ENCODE results near the gene OPCML.

Gene OPCML

DNA sequence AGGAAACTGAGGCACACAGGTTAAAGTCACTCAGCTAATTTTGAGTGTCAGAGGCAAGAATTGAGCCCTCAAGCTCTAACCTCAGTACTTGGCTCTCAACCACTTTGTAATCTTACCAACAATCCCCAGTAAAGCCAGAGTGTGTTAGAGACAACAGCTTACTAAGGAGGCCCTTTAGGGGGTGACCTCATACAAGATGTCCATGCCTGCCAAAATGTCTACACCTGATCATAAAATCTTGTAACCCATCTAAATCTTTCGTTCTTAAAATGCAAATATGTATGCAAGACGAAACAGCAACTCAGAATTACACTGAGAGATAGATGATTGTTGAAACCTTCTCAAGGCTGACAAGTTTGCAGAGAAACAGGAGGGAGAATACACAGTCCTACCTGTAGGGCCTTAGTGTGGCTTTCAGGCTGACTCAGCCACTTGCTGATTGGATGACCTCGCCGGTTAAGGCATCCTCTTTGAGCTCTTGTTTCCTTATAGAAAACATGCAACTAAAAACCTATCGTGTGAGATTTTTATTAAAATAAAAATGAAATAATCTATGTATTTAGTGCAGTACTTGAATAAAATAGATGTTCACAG lies 143.2 kb downstream of the OPCML start:
- Mint-ChIP-seq H3K4me3 (no peak overlapping the region), H3K27me3 (no peaks in the 10 kb centered on the region), H3K4me1 (ENCODE audit: low read depth) (no peaks in the 10 kb centered on the region), H3K36me3 (ENCODE audit: low read depth) (no peaks in the 10 kb centered on the region), H3K27ac (no peak overlapping the region), H3K9me3 (peaks cover 2% of the 10 kb centered on the region)
- DNase-seq = no peak

DNA sequence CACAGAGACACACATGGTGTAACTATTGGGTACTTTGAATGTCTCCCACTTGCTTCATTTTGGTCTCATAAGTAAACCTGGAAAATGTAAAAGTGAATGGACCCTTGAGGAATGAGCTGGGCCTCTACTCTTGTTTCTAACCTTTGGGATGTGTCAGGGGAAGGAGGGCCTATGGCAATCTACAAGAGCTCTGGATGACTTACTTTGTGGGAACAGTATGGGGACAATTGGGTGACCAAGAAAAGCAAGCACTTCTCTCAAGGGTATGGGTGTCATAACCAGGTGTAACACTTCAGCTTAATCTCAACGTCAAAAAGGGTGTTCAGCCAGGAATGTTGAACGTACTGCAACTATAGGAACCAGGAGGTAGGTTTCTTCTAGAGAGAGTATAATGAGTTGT lies 144.0 kb downstream of the OPCML start:
- Mint-ChIP-seq H3K4me3 (no peak overlapping the region), H3K27ac (no peak overlapping the region), H3K4me1 (ENCODE audit: low read depth) (no peaks in the 10 kb centered on the region), H3K9me3 (peaks cover 2% of the 10 kb centered on the region), H3K27me3 (no peaks in the 10 kb centered on the region), H3K36me3 (ENCODE audit: low read depth) (no peaks in the 10 kb centered on the region)
- DNase-seq = no peak

DNA sequence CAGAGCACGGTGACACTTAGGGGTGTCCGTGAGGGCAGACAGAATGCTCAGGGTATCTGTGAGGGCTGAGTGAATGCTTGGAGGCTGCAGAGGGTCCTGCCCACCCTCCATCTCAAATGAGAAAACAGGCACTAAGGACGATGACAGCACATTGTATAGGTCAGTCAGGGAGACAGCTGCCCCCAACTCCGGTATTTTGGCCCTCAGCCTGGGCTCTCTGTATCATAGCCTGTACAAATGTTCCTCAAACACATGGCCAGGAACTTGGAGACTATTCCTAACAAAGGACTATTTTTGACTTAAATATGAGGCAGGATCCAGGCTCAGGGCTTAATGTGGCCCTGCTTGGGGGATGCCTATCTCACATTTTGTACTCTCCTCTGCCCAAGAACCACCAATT lies 145.4 kb downstream of the OPCML start:
- no peaks in the 10 kb centered on the region for H3K9me3 Mint-ChIP-seq
- H3K27ac Mint-ChIP-seq = no peak overlapping the region
- H3K36me3 Mint-ChIP-seq (ENCODE audit: low read depth) = no peaks in the 10 kb centered on the region
- no peaks in the 10 kb centered on the region for H3K4me1 Mint-ChIP-seq (ENCODE audit: low read depth)
- no peak overlapping the region for H3K4me3 Mint-ChIP-seq
- H3K27me3 Mint-ChIP-seq = no peaks in the 10 kb centered on the region
- DNase-seq = no peak

DNA sequence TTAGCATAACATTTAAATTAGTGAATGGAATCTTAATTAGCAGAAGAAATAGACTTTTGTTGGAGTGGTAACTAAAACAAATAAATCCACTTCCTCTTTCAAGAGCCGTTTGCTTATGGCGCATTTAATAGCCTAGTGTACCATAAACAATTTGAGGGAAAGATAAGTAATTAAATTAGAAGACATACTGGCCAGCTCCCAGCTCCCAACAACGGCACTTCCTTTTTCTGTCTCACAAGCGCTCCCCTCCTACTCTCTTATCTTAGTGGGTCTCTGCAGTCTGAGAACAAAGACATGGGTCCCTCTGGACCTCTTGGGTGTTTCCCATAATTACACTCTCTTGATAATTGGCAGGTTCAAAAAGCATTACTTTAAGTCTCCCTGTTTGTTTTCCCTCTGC lies 146.0 kb downstream of the OPCML start:
- Mint-ChIP-seq H3K27me3 (peaks cover 4% of the 10 kb centered on the region), H3K27ac (no peak overlapping the region), H3K9me3 (no peaks in the 10 kb centered on the region), H3K4me3 (no peak overlapping the region), H3K36me3 (ENCODE audit: low read depth) (no peaks in the 10 kb centered on the region), H3K4me1 (ENCODE audit: low read depth) (no peaks in the 10 kb centered on the region)
- no peak for DNase-seq

DNA sequence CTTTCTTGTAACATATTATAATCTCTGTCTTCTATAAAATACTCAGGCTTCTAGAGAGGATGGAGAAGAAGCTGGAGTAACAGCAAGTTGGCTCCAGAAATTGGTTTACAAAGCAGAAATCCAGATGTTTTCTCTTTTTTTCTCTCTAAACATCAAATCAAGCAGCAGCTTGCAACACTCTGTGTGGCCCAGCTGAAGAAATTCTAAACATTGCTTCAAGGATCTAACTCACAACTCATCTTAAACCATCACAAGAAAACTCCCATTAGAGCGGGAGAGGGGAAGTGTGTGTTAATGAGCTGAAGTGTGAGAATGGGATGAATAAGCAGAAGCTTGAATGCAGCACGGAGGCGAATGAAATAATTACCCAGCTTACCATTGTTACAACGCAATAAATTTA lies 146.5 kb downstream of the OPCML start:
- Mint-ChIP-seq H3K36me3 (ENCODE audit: low read depth) (no peaks in the 10 kb centered on the region), H3K9me3 (no peaks in the 10 kb centered on the region), H3K4me1 (ENCODE audit: low read depth) (no peaks in the 10 kb centered on the region), H3K4me3 (no peak overlapping the region), H3K27me3 (peaks cover 4% of the 10 kb centered on the region), H3K27ac (no peak overlapping the region)
- no peak for DNase-seq

DNA sequence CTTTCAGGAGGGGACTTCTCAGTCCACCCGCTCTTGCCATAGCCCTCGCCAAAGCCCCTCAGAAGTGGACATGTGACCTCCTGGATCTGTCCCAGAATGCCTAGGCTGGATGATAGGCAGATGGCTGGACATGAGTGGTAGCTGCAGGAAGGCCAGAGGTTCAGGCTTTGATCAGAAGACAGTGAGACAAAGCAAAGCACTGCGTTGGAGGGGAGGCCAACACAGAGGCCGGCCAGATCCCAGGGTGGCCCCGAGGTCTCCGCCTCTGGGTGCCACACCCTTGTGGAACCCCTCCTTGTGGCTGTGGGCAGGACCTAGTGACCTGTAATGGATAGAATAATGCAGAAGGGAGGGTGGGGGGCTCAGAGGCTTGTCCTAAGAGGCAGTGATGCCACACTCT lies 147.6 kb downstream of the OPCML start:
- no peak overlapping the region for H3K27ac Mint-ChIP-seq
- no peak overlapping the region for H3K4me3 Mint-ChIP-seq
- DNase-seq = no peak
- H3K36me3 Mint-ChIP-seq (ENCODE audit: low read depth) = no peaks in the 10 kb centered on the region
- H3K4me1 Mint-ChIP-seq (ENCODE audit: low read depth) = no peaks in the 10 kb centered on the region
- H3K27me3 Mint-ChIP-seq = peaks cover 4% of the 10 kb centered on the region
- H3K9me3 Mint-ChIP-seq = no peaks in the 10 kb centered on the region

DNA sequence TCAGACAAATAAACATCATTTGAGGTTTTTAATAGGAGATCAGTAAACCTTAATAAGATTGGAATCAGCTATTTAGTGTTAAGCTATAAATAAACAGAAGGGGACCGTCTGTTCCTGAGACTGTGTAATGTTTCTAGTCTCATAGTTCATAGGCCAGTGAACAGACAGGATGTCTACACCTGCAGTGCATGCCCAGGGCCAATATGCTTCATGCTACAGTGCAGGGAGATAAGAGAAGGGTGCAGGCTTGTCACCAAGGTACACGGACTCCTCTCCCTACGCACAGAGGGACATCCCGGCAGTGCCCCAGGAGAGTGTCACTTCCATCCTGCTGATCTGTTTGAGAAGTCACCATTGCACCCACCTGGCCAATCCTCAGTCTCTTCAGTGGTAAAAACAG lies 148.6 kb downstream of the OPCML start:
- Mint-ChIP-seq H3K9me3 (no peaks in the 10 kb centered on the region), H3K4me1 (ENCODE audit: low read depth) (no peaks in the 10 kb centered on the region), H3K36me3 (ENCODE audit: low read depth) (no peaks in the 10 kb centered on the region), H3K27me3 (peaks cover 4% of the 10 kb centered on the region), H3K27ac (no peak overlapping the region), H3K4me3 (no peak overlapping the region)
- no peak for DNase-seq

DNA sequence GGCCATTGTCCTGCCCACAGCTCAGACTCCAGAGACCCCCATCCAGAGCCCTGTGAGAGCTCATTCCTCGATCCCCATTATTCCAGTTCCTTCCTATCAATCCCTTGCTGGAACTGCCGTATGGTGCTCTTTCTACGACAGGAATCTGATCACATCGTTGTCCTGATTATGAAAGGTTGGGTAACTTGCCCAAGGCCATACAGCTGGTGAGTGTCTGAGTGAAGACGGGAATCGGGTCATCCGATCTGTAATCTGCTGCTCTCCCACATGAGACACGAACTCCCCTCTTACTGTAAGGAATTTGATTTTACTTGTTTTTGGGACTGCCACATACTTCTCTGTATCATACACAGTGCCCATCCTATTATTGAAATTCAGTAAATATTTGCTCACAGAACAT lies 149.1 kb downstream of the OPCML start:
- Mint-ChIP-seq H3K4me1 (ENCODE audit: low read depth) (no peaks in the 10 kb centered on the region), H3K27ac (no peak overlapping the region), H3K36me3 (ENCODE audit: low read depth) (no peaks in the 10 kb centered on the region), H3K27me3 (peaks cover 4% of the 10 kb centered on the region), H3K4me3 (no peak overlapping the region), H3K9me3 (no peaks in the 10 kb centered on the region)
- DNase-seq = no peak

DNA sequence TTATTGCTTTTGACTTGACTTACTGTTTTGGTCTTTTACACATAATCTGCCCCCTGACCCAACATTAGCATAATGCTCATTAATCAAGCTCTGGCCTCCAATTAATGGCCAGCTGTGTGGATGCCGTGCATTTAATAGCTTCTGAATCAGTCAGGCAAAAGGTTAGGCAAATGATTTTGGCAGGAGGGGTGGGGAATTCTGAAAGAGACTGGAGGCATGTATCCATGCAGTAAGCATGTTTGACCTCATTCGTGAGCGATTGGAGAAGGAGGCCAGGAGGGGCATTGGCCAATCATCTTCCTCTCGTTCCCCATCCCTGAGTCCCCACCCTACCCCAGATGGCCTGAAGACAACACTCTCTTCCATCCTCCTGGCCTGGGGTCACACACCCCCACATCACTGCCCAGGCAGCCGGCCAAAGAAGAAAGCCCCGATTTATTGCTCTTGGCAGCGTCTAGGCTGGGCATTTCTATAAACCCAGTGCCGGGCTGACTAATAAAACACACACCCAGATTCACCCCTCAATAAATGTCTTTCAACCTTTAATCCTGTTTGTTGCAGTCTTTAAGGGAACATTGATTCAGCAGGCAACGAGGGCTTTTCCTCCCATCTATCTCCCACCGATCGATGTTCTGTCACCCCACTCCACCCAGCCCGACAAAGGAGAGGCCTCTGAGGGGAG lies 150.0 kb downstream of the OPCML start:
- no peaks in the 10 kb centered on the region for H3K4me1 Mint-ChIP-seq (ENCODE audit: low read depth)
- H3K9me3 Mint-ChIP-seq = no peaks in the 10 kb centered on the region
- H3K27me3 Mint-ChIP-seq = peaks cover 4% of the 10 kb centered on the region
- H3K4me3 Mint-ChIP-seq = no peak overlapping the region
- no peaks in the 10 kb centered on the region for H3K36me3 Mint-ChIP-seq (ENCODE audit: low read depth)
- no peak for DNase-seq
- no peak overlapping the region for H3K27ac Mint-ChIP-seq

DNA sequence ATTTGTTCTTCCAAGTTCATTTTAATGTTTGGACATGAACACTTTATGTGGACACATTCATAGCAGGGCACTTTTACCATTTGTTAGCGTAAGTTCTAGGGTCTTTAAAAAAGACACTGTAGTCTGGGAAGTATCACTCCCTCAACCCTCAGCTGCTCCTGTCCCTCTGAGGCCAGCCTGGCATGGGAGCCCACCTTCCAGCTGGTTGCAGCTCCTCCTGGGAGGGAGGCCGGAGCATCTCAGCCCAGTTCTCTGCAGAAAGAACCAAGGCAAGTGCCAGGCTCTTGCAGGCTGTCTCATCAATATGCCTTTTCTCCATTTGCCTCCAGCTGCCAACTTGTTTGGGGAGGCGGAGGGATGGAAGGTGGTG lies 150.6 kb downstream of the OPCML start:
- no peaks in the 10 kb centered on the region for H3K36me3 Mint-ChIP-seq (ENCODE audit: low read depth)
- H3K27ac Mint-ChIP-seq = no peak overlapping the region
- no peak overlapping the region for H3K4me3 Mint-ChIP-seq
- DNase-seq = no peak
- peaks cover 4% of the 10 kb centered on the region for H3K27me3 Mint-ChIP-seq
- no peaks in the 10 kb centered on the region for H3K9me3 Mint-ChIP-seq
- H3K4me1 Mint-ChIP-seq (ENCODE audit: low read depth) = no peaks in the 10 kb centered on the region

DNA sequence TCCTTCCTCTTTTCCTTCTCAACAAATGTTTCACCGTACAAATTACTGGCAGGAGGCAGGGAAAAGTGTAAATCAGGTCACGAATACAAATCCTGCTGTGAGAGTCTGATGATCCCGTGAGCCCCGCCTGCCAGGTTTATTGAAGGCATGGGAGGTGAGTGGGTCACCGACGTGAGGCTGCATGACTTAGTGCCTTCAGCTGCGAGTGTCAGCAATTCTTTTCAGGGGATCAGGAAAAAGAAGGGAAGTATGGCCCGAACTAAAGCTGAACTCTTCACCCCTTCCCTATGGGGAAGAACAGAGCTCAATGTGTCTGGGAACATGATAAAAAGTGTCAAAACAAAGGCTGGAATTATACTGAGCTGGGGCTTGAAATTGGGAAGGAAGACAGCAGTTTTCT lies 166.2 kb downstream of the OPCML start:
- H3K27me3 Mint-ChIP-seq = peaks cover 3% of the 10 kb centered on the region

DNA sequence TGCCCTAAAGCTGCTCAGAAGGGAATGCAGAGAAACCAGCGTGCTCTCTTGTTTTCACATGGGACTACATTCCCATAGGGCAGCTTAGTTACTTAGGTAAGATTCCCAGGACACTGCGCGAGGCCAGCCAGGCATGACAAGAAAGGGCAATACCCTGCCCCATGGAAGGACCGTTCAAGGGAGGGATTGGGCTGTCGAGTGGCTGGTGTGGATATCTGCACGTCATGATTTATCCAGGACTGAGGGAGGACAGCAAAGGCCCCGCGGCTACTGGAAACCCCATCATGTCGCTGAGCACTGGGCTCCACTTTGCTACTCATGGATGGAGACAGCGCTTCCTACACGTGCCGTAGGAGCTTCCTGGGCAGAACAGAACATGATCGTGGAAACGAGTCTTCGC lies 169.4 kb downstream of the OPCML start:
- DNase-seq = no peak
- Mint-ChIP-seq H3K27me3 (peaks cover 3% of the 10 kb centered on the region), H3K9me3 (no peaks in the 10 kb centered on the region), H3K27ac (no peak overlapping the region), H3K36me3 (ENCODE audit: low read depth) (no peaks in the 10 kb centered on the region), H3K4me3 (no peak overlapping the region), H3K4me1 (ENCODE audit: low read depth) (no peaks in the 10 kb centered on the region)

More for the DNA sequence above, 166.2 kb downstream of the OPCML start:
- Mint-ChIP-seq H3K4me3 (no peak overlapping the region), H3K4me1 (ENCODE audit: low read depth) (no peaks in the 10 kb centered on the region), H3K9me3 (no peaks in the 10 kb centered on the region), H3K27ac (no peak overlapping the region), H3K36me3 (ENCODE audit: low read depth) (no peaks in the 10 kb centered on the region)
- no peak for DNase-seq

DNA sequence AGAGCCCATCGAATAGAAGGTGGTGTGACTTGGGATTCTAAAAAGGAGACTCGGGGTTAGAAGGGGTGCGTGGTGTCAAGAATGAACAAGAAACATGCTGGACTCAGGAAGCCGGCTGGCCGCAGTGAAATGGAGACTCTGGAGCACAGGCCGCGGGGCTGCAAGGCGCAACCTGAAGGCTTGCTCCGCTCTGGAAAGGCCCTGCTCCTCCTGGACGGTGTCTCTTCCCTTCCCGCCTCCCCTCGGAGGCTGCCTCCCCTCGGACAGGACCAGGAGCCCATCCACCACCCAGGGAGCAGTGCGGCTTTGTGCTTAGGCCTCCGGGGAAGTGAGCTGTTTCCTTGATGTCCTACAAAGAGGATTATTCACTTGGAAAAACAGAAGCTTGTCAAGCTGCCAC lies 170.1 kb downstream of the OPCML start:
- Mint-ChIP-seq H3K36me3 (ENCODE audit: low read depth) (no peaks in the 10 kb centered on the region), H3K4me1 (ENCODE audit: low read depth) (no peaks in the 10 kb centered on the region), H3K9me3 (no peaks in the 10 kb centered on the region), H3K4me3 (no peak overlapping the region), H3K27me3 (peaks cover 3% of the 10 kb centered on the region), H3K27ac (no peak overlapping the region)
- no peak for DNase-seq

DNA sequence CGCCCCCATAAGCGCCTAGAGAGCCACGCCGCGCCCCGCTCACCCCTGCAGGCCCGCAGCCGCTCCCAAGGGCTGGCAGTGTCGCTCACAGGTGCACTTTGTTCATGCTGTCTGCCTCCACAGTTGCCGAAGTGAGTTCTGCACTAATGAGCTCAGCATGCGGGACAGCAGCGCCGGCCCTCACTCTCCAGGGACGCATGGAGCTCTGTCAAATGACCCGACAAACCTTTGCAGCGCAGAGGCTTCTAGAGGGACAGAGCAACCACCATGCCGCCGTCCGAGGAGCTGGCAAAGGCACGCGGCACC lies 170.7 kb downstream of the OPCML start:
- H3K4me3 Mint-ChIP-seq = no peak overlapping the region
- no peak for DNase-seq
- H3K9me3 Mint-ChIP-seq = no peaks in the 10 kb centered on the region
- peaks cover 3% of the 10 kb centered on the region for H3K27me3 Mint-ChIP-seq
- H3K27ac Mint-ChIP-seq = no peak overlapping the region
- H3K4me1 Mint-ChIP-seq (ENCODE audit: low read depth) = no peaks in the 10 kb centered on the region
- no peaks in the 10 kb centered on the region for H3K36me3 Mint-ChIP-seq (ENCODE audit: low read depth)

DNA sequence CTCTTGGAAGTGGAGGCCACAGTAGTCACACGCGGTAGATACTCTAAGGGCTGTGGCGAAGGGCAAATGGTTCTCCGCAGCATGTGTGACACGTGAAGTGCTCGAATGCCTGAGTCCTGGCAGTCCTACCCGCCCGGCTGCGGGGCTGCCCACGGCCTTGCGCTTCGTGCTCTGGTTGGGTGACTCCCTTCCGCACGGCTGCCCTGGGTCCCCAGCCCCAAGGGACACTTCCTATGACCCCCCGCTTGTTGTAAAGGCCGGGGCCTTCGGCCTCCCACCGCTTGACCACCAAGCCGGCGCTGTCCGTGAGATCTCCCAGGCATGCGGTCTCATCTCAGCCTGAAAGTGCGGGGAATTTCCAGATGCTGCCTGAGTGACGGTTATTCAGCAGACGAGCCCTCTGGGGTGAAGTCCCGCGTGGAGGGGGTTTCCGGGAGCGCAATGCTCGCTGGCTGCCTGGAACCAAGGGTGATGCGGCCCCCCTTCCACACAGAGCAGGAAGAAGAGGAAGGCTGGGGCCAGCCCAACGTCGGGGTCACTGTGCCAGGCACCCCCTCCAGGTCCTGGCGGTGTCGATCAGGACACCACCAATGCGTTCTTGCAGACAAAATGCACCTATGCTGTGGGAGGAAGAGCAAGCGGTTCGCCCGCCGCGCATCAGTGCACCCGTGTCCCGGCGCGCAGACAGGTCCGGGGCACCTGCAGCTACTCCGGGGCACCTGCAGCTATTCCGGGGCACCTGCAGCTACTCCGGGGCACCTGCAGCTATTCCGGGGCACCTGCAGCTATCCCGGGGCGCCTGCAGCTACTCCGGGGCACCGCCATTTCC lies 171.2 kb downstream of the OPCML start:
- H3K4me1 Mint-ChIP-seq (ENCODE audit: low read depth) = no peaks in the 10 kb centered on the region
- no peak overlapping the region for H3K27ac Mint-ChIP-seq
- no peaks in the 10 kb centered on the region for H3K27me3 Mint-ChIP-seq

More for the DNA sequence above, 171.2 kb downstream of the OPCML start:
- no peaks in the 10 kb centered on the region for H3K9me3 Mint-ChIP-seq
- no peak overlapping the region for H3K4me3 Mint-ChIP-seq
- DNase-seq = no peak
- H3K36me3 Mint-ChIP-seq (ENCODE audit: low read depth) = no peaks in the 10 kb centered on the region

All from activated T-cell treated with anti-CD3 and anti-CD28 coated beads, Interleukin-2, amount 50 U/mL, for 24 hours (primary cell).